Neural progenitor cell (in vitro differentiated cells): ENCODE data around the gene EPHX1.
A peak's percentile ranks its signal among the peaks of the same experiment; 100 is the strongest.

Experiments used
- EZH2 ChIP-seq: fragments of 200-600 bp; sonication (generic); IDR thresholded peaks from 2 replicates; pipeline ENCODE4 v1.6.1; 2017; ENCODE audit warnings: antibody characterized with exemption, mild to moderate bottlenecking, moderate library complexity
- EZH2phosphoT487 ChIP-seq: fragments of 200-600 bp; sonication (generic); IDR thresholded peaks from 2 replicates; pipeline ENCODE4 v1.6.1; 2017; ENCODE audit warnings: antibody characterized with exemption
- TF ChIP-seq, protein P1 (sequence below): fragments of 200-600 bp; sonication (generic); IDR thresholded peaks from 2 replicates; pipeline ENCODE4 v1.5.1; 2017; ENCODE audit warnings: antibody characterized with exemption, mild to moderate bottlenecking

DNA sequence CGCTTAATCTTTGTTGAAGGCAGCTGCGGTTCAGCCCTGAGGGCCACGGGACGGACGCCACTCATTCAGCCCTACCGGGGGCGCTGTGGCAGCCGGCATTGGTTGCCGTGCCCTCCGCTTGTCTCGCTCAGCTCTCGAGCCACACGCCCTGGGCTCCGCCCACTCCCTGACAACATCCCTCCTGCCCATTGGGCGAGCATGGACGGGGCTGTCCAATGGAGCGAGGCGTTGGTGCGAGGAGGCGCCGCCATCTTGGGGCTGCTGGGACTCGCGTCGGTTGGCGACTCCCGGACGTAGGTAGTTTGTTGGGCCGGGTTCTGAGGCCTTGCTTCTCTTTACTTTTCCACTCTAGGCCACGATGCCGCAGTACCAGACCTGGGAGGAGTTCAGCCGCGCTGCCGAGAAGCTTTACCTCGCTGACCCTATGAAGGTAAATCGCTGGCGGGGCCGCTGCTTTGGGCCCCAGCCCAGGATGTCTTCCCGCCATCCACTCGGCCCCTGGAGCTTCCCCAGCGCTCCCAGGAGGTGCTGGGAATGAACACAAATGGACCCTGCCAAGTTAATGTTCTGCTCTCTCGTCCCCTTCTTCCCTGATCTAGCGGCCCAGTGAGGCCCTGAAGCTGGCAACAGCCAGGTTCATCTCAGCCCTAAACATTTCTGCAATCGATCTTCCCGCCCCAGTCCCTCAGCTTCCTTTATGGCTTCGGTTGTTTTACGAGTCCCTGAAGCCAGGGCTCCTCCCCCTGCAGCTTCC lies 32.2 kb upstream of the EPHX1 start, which contains the start of gene SRP9:
- TF ChIP-seq, protein P1, sequence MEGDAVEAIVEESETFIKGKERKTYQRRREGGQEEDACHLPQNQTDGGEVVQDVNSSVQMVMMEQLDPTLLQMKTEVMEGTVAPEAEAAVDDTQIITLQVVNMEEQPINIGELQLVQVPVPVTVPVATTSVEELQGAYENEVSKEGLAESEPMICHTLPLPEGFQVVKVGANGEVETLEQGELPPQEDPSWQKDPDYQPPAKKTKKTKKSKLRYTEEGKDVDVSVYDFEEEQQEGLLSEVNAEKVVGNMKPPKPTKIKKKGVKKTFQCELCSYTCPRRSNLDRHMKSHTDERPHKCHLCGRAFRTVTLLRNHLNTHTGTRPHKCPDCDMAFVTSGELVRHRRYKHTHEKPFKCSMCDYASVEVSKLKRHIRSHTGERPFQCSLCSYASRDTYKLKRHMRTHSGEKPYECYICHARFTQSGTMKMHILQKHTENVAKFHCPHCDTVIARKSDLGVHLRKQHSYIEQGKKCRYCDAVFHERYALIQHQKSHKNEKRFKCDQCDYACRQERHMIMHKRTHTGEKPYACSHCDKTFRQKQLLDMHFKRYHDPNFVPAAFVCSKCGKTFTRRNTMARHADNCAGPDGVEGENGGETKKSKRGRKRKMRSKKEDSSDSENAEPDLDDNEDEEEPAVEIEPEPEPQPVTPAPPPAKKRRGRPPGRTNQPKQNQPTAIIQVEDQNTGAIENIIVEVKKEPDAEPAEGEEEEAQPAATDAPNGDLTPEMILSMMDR: peak; percentile 92
- TF ChIP-seq EZH2 (no peak), EZH2phosphoT487 (no peak)
